Progenitor cell of endocrine pancreas (in vitro differentiated cells): Measurements from ENCODE around the gene ADARB1. TPM values are rescaled to one million over a fixed set of nuclear protein-coding genes. Genes with fewer than 3 reads are reported as not detected.

Experiments used
- DNase-seq: peaks from one replicate; pipeline ENCODE4 v3.0.0; 2021; ENCODE audit warnings: low spot score; ENCODE audit not compliant: unreplicated experiment
- H3K27ac Mint-ChIP-seq: 2 replicates; pipeline ENCODE4 v1.8.0; 2021; ENCODE audit warnings: mild to moderate bottlenecking, moderate library complexity, mixed read lengths
- H3K27me3 Mint-ChIP-seq: 2 replicates; pipeline ENCODE4 v1.8.0; 2021; ENCODE audit warnings: mixed read lengths
- H3K36me3 Mint-ChIP-seq: 2 replicates; pipeline ENCODE4 v1.8.0; 2022; ENCODE audit warnings: mixed read lengths; ENCODE audit not compliant: insufficient read depth
- H3K4me1 Mint-ChIP-seq: 2 replicates; pipeline ENCODE4 v1.8.0; 2021; ENCODE audit warnings: low read depth, mixed read lengths
- H3K4me3 Mint-ChIP-seq: 2 replicates; pipeline ENCODE4 v1.8.0; 2021; ENCODE audit warnings: low read depth, mild to moderate bottlenecking, moderate library complexity, mixed read lengths
- H3K9me3 Mint-ChIP-seq: 2 replicates; pipeline ENCODE4 v1.8.0; 2021; ENCODE audit warnings: low read depth, mixed read lengths
- total RNA-seq: library from RNA; stranded (reverse); gene quantifications from 2 replicates; pipeline ENCODE4 v1.2.1, GENCODE V29; 2021
- TF ChIP-seq, protein P1 (sequence below): fragments of 200-600 bp; sonication (generic); IDR thresholded peaks from one replicate; pipeline ENCODE4 v1.5.0; 2021; ENCODE audit warnings: antibody characterized with exemption, mild to moderate bottlenecking; ENCODE audit not compliant: unreplicated experiment

Gene ADARB1
- total RNA-seq, 1 donor from 2014 or later: 19.1 TPM

DNA sequence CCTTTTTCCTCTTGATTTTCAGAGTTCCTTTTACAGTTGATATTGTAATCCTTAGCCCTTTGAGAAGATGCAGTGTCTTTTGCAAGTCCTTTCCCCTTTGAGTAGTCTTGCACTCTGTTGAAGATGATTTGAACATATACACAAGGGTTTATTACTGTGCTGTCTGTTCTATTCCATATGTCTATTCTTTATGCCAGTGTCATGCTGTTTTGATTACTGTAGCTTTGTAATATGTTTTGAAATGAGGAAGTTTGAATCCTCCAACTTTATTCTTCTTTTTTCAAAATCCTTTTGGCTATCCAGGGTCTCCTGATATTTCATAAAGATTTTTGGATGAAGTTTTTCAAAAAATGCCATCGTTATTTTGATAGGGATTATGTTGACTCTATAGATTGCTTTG lies 112.3 kb downstream of the ADARB1 start:
- TF ChIP-seq, protein P1, sequence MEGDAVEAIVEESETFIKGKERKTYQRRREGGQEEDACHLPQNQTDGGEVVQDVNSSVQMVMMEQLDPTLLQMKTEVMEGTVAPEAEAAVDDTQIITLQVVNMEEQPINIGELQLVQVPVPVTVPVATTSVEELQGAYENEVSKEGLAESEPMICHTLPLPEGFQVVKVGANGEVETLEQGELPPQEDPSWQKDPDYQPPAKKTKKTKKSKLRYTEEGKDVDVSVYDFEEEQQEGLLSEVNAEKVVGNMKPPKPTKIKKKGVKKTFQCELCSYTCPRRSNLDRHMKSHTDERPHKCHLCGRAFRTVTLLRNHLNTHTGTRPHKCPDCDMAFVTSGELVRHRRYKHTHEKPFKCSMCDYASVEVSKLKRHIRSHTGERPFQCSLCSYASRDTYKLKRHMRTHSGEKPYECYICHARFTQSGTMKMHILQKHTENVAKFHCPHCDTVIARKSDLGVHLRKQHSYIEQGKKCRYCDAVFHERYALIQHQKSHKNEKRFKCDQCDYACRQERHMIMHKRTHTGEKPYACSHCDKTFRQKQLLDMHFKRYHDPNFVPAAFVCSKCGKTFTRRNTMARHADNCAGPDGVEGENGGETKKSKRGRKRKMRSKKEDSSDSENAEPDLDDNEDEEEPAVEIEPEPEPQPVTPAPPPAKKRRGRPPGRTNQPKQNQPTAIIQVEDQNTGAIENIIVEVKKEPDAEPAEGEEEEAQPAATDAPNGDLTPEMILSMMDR: no peak
- Mint-ChIP-seq H3K4me3 (no peak overlapping the region), H3K27me3 (no peaks in the 10 kb centered on the region), H3K27ac (no peak overlapping the region), H3K36me3 (peaks cover 48% of the 10 kb centered on the region), H3K4me1 (no peaks in the 10 kb centered on the region), H3K9me3 (peaks cover 30% of the 10 kb centered on the region)
- no peak for DNase-seq

DNA sequence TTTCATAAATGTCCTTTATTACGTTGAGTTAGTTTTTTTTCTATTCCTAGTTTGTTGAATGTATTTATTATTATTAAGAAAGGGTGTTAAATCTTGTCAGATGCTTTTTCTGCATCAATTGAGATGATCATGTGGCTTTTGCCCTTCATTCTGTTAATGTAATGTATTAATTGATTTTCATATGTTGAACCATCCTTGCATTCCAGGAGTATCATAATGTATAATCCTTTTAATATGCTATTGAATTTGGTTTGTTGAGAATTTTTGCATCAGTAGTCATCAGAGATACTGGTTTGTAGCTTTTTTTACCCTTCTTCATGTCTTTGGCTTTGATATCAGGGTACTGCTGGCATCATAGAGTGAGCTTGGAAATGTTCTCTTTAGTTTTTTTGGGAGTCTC lies 113.3 kb downstream of the ADARB1 start:
- Mint-ChIP-seq H3K9me3 (peaks cover 30% of the 10 kb centered on the region), H3K4me3 (no peak overlapping the region), H3K4me1 (no peaks in the 10 kb centered on the region), H3K27ac (no peak overlapping the region), H3K36me3 (peaks cover 48% of the 10 kb centered on the region), H3K27me3 (no peaks in the 10 kb centered on the region)
- no peak for DNase-seq
- TF ChIP-seq, protein P1: no peak

GRCh38 chr21:45190013-45190412 lies 115.6 kb downstream of the ADARB1 start:
- Mint-ChIP-seq H3K36me3 (peaks cover 46% of the 10 kb centered on the region), H3K4me3 (no peak overlapping the region), H3K27me3 (no peaks in the 10 kb centered on the region), H3K27ac (no peak overlapping the region), H3K9me3 (peaks cover 30% of the 10 kb centered on the region), H3K4me1 (no peaks in the 10 kb centered on the region)
- TF ChIP-seq, protein P1: no peak
- no peak for DNase-seq

DNA sequence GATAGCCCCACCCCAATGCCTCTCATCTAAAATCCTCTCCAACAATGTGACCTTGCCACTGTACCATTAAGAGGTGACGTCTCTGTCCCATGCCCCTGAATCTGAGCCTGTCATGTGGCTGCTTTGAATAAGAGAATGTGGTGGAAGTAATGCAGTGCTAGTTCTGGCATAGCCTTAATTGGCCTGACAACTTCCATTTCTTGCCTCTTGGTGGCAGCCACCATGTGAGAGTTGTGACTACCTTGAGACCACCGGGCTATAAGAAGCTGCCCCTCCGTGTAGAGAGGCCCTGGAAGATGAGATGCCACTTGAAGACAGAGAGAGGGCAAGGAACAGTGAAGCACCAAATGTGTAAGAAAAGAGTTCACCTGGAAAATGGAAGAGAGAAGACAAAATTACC lies 118.0 kb downstream of the ADARB1 start:
- Mint-ChIP-seq H3K9me3 (peaks cover 22% of the 10 kb centered on the region), H3K4me3 (no peak overlapping the region), H3K27me3 (no peaks in the 10 kb centered on the region), H3K4me1 (peaks cover 3% of the 10 kb centered on the region), H3K36me3 (peaks cover 27% of the 10 kb centered on the region), H3K27ac (no peak overlapping the region)
- no peak for DNase-seq
- TF ChIP-seq, protein P1: no peak

DNA sequence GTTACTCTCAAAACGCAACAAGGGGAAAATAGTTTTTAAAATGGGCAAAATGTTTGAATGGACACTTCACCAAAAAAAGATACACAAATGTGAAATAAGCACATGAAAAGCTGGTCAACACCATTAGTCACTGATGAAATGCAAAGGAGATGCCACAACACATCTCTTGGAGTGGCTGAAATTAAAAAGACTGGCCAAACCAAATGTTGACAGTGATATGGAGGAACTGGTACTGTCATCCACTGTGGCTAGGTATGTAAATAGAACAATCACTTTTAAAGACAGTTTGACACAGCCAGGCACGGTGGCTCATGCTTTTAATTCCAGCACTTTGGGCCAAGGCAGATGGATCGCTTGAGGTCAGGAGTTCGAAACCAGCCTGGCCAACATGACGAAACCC lies 122.2 kb downstream of the ADARB1 start:
- no peak for DNase-seq
- H3K27ac Mint-ChIP-seq: no peak overlapping the region
- TF ChIP-seq, protein P1: no peak
- H3K9me3 Mint-ChIP-seq: no peaks in the 10 kb centered on the region
- H3K36me3 Mint-ChIP-seq: no peaks in the 10 kb centered on the region
- H3K4me1 Mint-ChIP-seq: peaks cover 3% of the 10 kb centered on the region
- no peaks in the 10 kb centered on the region for H3K27me3 Mint-ChIP-seq
- H3K4me3 Mint-ChIP-seq: no peak overlapping the region
